Progenitor cell of endocrine pancreas (in vitro differentiated cells): ENCODE results near the gene MAN1C1. TPM values are rescaled to one million over a fixed set of nuclear protein-coding genes. Genes with fewer than 3 reads are reported as not detected.
"Not testable (repeated sequence)": the region's sequence is repeated elsewhere in the genome, so short reads cannot be mapped to it uniquely, and the experiment has no call there.

Experiments used
- DNase-seq: peaks from one replicate; pipeline ENCODE4 v3.0.0; 2021; ENCODE audit warnings: low spot score; ENCODE audit not compliant: unreplicated experiment
- H3K27ac Mint-ChIP-seq: 2 replicates; pipeline ENCODE4 v1.8.0; 2021; ENCODE audit warnings: mild to moderate bottlenecking, moderate library complexity, mixed read lengths
- H3K27me3 Mint-ChIP-seq: 2 replicates; pipeline ENCODE4 v1.8.0; 2021; ENCODE audit warnings: mixed read lengths
- H3K36me3 Mint-ChIP-seq: 2 replicates; pipeline ENCODE4 v1.8.0; 2022; ENCODE audit warnings: mixed read lengths; ENCODE audit not compliant: insufficient read depth
- H3K4me1 Mint-ChIP-seq: 2 replicates; pipeline ENCODE4 v1.8.0; 2021; ENCODE audit warnings: low read depth, mixed read lengths
- H3K4me3 Mint-ChIP-seq: 2 replicates; pipeline ENCODE4 v1.8.0; 2021; ENCODE audit warnings: low read depth, mild to moderate bottlenecking, moderate library complexity, mixed read lengths
- H3K9me3 Mint-ChIP-seq: 2 replicates; pipeline ENCODE4 v1.8.0; 2021; ENCODE audit warnings: low read depth, mixed read lengths
- CTCF ChIP-seq: fragments of 200-600 bp; sonication (generic); IDR thresholded peaks from one replicate; pipeline ENCODE4 v1.5.0; 2021; ENCODE audit warnings: antibody characterized with exemption, mild to moderate bottlenecking; ENCODE audit not compliant: unreplicated experiment
- total RNA-seq: library from RNA; stranded (reverse); gene quantifications from 2 replicates; pipeline ENCODE4 v1.2.1, GENCODE V29; 2021

The MAN1C1 gene
- total RNA-seq, 1 donor from 2014 or later = 5.1 TPM

DNA sequence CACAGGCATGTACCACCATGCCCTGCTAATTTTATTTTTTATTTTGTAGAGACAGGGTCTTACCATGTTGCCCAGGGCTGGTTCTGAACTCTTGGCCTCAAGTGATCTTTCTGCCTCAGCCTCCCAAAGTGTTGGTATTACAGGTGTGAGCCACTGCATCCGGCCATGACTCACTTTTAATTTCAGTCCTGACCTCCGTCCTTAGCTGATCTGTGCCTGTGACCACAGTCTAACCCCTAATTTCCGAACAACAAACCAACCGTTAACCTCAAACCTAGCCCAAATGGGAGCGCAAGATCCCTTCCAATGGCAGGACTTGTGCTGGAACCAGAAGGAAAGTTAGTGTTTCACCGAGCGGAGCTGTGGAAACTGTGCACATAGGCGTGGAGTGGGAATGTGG is 29.3 kb upstream of the MAN1C1 start:
- Mint-ChIP-seq H3K9me3 (peaks cover 5% of the 10 kb centered on the region), H3K27me3 (peaks cover 7% of the 10 kb centered on the region), H3K36me3 (peaks cover 3% of the 10 kb centered on the region), H3K27ac (no peak overlapping the region), H3K4me1 (peaks cover 7% of the 10 kb centered on the region), H3K4me3 (no peak overlapping the region)
- no peak for DNase-seq
- no peak for TF ChIP-seq CTCF

DNA sequence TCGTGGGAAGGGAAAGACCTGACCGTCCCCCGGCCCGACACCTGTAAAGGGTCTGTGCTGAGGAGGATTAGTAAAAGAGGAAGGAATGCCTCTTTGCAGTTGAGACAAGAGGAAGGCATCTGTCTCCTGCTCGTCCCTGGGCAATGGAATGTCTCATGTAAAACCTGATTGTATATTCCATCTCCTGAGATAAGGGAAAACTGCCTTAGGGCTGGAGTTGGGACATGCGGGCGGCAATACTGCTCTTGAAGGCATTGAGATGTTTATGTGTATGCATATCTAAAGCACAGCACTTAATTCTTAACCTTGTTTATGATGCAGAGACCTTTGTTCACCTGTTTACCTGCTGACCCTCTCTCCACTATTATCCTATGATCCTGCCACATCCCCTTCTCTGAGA is 28.4 kb upstream of the MAN1C1 start:
- H3K4me1 Mint-ChIP-seq, H3K27me3 Mint-ChIP-seq, H3K9me3 Mint-ChIP-seq, H3K4me3 Mint-ChIP-seq, H3K27ac Mint-ChIP-seq, DNase-seq, H3K36me3 Mint-ChIP-seq: not testable (repeated sequence)

DNA sequence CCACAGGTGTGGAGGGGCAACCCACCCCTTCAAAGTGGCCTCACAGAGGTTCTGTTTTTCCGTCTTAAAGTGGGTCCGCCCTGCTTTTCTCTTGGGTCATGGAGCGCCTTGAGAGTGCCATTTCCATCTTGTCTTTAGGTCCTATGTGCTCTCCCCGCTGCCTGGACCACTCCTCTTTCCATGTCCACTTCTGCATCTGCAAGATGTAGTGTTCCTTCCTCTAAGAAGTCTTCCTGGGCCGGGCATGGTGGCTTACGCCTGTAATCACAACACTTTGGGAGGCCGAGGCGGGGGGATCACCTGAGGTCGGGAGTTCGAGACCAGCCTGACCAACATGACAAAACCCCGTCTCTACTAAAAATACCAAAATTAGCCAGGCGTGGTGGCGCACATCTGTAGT is 27.8 kb upstream of the MAN1C1 start:
- not testable (repeated sequence) for H3K4me3 Mint-ChIP-seq, H3K27ac Mint-ChIP-seq, H3K9me3 Mint-ChIP-seq, DNase-seq, H3K4me1 Mint-ChIP-seq, H3K36me3 Mint-ChIP-seq
- peaks cover 12% of the 10 kb centered on the region for H3K27me3 Mint-ChIP-seq

- H3K36me3 Mint-ChIP-seq = no peaks in the 10 kb centered on the region
- no peak for DNase-seq
- TF ChIP-seq CTCF = peak; percentile 14
- peaks cover 7% of the 10 kb centered on the region for H3K4me1 Mint-ChIP-seq
- H3K9me3 Mint-ChIP-seq = no peaks in the 10 kb centered on the region
- H3K27me3 Mint-ChIP-seq = peaks cover 19% of the 10 kb centered on the region
- H3K27ac Mint-ChIP-seq = no peak overlapping the region
- no peak overlapping the region for H3K4me3 Mint-ChIP-seq
Measured at GRCh38 chr1:25590096-25590824, 26.3 kb upstream of the MAN1C1 start.

DNA sequence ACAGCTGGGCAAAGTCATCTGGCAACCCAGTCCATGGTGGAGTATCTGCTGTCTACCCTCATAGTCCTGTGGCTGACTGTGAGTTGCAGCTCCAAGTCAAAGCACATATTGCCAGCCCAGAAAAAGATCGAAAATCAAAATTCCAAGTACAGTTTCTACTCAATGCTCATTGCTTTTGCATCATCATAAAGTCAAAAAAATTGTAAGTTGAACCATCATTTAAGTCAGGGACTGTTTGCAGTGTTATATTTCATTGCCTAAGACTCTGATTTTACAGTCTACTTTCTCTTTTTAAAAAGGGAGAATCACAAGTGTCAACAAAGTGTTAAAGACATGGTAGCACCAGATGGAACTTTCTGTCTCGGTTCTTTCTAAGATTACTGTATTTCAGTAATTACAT is 22.7 kb upstream of the MAN1C1 start:
- peaks cover 15% of the 10 kb centered on the region for H3K27me3 Mint-ChIP-seq
- no peaks in the 10 kb centered on the region for H3K36me3 Mint-ChIP-seq
- H3K27ac Mint-ChIP-seq = no peak overlapping the region
- TF ChIP-seq CTCF = no peak
- DNase-seq = no peak
- no peaks in the 10 kb centered on the region for H3K4me1 Mint-ChIP-seq
- H3K4me3 Mint-ChIP-seq = no peak overlapping the region
- H3K9me3 Mint-ChIP-seq = no peaks in the 10 kb centered on the region

- no peak for DNase-seq
- H3K27ac Mint-ChIP-seq = no peak overlapping the region
Measured at GRCh38 chr1:25594971-25595370, 21.6 kb upstream of the MAN1C1 start.

DNA sequence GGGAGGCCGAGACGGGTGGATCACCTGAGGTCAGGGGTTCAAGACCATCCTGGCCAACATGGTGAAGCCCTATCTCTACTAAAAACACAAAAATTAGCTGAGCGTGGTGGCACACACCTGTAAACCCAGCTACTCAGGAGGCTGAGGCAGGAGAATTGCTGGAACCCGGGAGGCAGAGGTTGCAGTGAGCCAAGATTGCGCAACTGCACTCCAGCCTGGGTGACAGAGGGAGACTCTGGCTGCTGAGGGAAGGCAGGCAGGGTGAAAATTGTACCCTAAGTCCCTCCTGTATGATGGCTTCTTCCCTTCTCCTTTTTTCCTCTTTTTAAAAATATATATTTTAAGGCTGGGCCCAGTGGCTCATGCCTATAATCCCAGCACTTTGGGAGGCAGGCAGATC is 19.9 kb upstream of the MAN1C1 start:
- H3K4me1 Mint-ChIP-seq, H3K9me3 Mint-ChIP-seq, H3K27ac Mint-ChIP-seq, H3K4me3 Mint-ChIP-seq, H3K36me3 Mint-ChIP-seq, DNase-seq: not testable (repeated sequence)
- H3K27me3 Mint-ChIP-seq = peaks cover 16% of the 10 kb centered on the region

More at GRCh38 chr1:25594971-25595370, 21.6 kb upstream of the MAN1C1 start:
- no peak for TF ChIP-seq CTCF
- H3K27me3 Mint-ChIP-seq = peaks cover 16% of the 10 kb centered on the region
- no peak overlapping the region for H3K4me3 Mint-ChIP-seq
- H3K9me3 Mint-ChIP-seq = no peaks in the 10 kb centered on the region
- H3K36me3 Mint-ChIP-seq = no peaks in the 10 kb centered on the region
- H3K4me1 Mint-ChIP-seq = no peaks in the 10 kb centered on the region
